HG02973 (cell line): ENCODE data around the gene KLK7.
"Not testable (repeated sequence)": the region's sequence is repeated elsewhere in the genome, so short reads cannot be mapped to it uniquely, and the experiment has no call there.

Experiments used
- ATAC-seq: cut with Tn5 transposase; IDR thresholded peaks from one replicate; pipeline ENCODE4 v1.9.1; 2021; ENCODE audit warnings: moderate library complexity; ENCODE audit not compliant: unreplicated experiment

The KLK7 gene

DNA sequence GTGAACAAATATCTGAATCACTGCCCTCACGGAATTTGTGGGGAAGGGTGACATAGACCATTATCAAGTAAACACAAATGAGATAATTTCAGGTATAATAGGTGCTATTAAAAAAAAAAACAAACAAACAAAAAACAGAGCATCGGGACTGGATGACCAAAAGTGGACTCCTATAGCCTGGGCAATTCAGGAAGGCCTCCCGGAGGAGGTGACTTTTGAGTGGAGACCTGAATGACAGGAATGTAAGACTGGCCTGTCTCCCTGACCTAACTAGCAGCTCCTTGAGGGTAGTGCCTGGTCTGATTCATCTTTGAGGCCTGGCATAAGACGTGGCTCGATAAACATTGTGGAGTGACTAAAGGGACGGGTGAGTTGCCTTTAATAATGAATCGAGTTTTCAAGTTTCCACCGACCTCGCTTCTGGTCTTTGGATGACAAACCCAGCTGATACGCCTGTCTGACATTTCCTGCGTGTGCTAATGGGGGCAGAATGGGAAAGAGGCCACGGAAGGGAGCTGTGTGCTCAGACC, 29.0 kb upstream of the KLK7 start:
- ATAC-seq: no peak

DNA sequence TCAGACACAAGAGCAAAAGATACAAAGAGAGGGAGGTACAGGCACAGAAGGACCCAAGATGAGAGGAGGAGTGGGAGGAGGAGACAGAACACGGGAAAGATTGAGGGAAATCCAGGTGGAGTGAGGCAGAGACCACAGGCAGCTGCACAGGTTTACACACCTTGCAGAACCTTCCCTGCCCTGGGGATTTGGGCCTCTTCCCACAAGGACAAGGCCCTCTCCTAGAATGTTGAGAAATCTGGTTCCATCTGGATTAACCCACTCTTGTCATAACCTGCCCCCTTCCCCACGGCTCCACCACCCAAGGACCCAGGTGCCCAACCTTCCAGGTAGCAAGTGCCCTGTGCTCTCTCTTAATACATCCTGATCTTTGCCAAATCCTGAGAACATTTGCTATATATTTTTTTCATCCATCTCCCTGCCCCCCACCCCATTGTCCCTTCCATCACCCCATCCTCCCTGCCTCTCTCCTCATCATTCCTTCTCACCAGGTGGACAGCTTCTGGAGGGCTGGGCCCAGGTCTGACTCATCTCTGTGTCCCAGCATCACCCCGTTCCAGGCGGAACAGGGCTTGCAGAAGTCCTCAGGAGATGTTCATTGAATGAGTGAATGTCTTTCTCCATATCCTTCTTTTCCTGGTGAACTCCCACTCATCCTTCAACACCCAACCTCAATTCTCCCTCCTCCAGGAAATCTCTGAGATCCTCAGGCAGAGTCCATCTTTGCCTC, 26.5 kb upstream of the KLK7 start:
- no peak for ATAC-seq

GRCh38 chr19:51009061-51009891, 25.6 kb upstream of the KLK7 start:
- ATAC-seq: no peak

GRCh38 chr19:51007488-51007887, 23.8 kb upstream of the KLK7 start:
- ATAC-seq: no peak

GRCh38 chr19:51006406-51006805, 22.7 kb upstream of the KLK7 start:
- ATAC-seq: no peak

DNA sequence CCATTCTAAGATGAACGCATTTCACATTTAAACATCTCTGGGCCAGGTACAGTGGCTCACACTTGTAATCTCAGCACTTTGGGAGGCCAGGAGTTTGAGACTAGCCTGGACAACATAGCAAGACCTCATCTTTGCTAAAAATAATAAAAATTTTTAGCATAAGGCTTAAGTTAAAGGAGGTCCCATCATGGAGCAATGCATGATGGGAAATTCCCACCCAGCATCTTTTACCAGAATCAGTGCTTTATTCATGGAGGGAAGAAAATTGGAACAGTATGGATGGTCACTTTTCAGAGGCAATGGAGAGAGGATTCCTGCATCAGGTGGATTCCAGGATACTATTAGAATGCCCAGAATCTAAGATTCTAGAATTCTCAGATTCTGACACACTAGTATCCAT, 21.5 kb upstream of the KLK7 start:
- no peak for ATAC-seq

DNA sequence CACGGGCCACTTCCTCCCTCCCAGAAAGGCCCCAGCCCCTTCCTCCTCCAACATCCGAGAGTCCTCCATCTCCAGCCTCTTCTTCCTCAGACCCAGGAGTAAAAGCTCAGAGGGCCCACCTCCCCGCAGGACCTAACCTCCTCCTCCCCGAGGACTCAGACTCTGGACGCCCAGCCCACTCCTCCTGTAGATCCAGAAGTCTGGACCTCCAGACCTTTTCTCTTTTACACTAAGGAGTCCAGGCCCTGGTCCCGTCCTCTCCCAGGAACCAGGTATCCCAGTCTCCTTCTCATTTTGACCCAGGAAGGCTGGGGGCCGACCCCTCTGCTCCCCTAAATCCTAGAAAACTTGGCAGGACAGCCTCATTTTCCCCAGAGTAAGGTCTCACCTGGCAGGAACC, 19.6 kb upstream of the KLK7 start:
- ATAC-seq: no peak

DNA sequence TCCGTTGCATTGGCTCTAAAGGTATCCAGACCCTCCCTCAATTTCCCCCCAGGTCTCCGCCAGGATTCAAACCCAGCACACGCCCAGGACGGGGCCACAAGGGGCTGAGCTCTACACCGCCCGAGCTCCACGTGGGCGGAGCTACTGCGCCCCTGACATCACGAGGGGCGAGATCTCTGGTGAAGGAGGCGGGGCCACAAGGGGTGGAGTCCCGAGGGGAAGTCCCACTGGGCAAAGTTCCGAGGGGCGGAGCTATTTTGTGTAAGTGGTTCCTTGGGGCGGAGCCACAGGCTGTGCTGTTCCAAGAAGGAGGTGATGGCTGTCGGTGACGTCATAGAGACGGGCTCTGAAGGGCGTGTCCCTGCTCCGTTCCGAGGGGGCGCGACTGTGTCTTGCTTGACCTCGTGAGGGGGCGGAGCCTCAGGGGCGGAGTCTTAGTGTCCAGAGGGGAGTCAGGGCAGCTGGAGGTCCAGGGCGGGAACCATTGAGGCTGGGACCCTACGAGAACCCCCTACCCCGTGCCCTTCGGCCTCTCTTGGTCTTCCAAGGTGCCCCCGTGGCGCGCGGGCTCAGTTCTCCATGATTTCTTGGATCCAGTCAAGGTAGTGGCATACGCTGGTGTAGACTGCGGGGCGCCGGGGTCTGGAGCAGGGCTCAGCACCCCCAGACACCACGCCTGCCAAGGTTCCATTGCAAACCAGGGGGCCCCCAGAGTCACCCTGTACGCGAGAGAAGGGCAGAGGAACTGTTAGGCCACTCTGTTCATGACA, 19.0 kb upstream of the KLK7 start:
- ATAC-seq: no peak

DNA sequence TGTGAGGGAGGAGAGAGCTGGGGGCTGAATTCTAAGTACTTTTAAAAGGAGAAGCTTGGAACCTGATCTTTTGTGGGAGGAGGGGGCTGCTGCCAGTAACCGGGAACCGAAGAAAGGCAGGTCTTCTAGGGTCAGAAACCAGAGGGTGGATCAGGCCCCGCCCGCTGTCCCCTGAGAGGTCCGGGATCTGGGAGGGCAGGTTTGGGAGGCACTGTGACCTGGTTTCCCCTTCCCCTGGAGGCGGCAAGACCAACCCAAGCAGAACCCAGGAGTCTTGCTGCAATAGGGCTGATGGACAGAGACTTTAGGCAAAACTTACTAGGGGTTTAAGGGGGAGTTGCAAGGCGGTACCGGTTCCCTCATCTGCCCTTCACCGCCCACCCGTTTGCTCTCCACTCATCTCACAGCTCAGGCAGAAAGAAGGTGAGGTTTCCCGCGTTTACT, 18.4 kb upstream of the KLK7 start:
- no peak for ATAC-seq

DNA sequence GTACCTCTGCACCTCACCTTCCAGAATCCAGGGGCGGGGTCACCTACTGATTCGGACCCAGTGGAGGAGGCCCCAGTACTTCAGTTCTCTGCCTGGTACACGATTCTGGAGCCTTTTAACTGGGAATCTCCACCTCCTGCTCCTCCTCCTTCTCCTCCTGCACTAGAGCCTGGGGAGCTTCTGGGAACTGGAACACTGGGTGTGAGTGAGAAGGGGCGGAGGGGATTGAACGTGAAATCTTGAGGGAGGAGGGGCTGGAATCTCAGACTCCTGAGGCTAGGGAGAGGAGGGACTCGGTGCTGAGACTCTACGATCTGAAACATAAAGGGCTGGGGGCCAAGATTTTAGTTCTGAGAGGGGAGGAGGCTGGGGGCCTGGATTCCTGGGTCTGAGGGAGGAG, 17.8 kb upstream of the KLK7 start, which contains the start of gene KLK8:
KLK8 (minus strand) TSS at position 90 of the 400 bp plus-strand sequence. CDS start 437 bp downstream, outside the sequence.
- no peak for ATAC-seq

DNA sequence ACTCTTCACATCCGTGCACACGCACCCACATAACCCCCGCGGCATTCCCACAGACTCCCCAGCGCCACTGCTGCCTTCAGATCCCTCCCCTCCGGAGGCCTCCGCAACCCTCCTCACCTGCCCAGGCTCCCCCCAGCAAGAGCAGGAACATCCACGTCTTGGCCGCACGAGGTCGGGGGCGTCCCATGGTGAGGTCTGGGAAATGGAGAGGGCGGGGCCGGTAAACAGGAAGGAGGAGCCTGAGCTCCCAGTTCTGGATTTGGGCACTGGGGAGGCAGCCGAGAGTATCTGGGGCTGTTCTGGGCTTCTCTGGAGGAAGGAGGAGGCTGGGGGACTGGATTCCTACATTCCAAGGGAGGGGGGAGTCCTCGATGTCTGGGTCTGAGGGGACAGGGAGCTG, 17.3 kb upstream of the KLK7 start:
- no peak for ATAC-seq

- no peak for ATAC-seq
Observed at GRCh38 chr19:51000426-51000825, 16.7 kb upstream of the KLK7 start.

DNA sequence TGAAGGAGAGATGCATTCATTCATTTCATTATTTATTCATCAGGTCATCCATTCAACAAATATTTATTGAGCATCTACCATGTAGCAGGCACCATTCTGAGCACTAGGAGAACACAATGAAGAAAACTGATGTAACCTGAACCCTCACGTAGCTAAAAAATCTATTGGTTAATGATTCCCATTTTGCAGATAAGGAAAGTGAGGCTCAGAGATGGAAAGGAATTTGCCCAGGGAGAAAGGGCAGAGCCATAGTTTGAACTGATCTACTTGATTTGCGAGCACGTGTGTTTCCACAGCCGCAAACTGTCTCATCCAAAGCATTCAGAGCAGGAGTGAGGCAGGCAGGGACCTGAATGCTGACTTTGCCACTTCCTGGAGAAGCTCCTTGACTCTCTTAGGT, 15.0 kb upstream of the KLK7 start:
- ATAC-seq: no peak

GRCh38 chr19:50998061-50998460, 14.3 kb upstream of the KLK7 start:
- no peak for ATAC-seq

DNA sequence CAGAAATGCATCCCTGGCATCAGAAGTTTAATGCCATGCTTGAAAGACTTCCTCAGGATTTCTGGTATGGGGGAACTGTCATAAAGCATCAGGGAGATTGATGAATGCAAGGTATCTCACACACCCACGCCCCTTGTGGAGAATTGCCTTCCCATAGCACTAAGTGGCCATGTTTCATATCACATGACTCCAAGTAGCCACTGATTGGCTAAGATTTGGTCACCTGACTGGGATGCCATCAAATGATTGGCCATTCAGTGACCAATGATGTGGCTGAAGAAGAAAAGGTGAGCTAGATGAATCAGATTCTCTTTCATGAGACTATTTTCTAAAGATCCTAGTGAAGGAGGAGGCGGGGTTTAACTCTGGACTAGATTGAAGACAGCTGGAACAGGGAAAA, 10.4 kb upstream of the KLK7 start:
- ATAC-seq: no peak

DNA sequence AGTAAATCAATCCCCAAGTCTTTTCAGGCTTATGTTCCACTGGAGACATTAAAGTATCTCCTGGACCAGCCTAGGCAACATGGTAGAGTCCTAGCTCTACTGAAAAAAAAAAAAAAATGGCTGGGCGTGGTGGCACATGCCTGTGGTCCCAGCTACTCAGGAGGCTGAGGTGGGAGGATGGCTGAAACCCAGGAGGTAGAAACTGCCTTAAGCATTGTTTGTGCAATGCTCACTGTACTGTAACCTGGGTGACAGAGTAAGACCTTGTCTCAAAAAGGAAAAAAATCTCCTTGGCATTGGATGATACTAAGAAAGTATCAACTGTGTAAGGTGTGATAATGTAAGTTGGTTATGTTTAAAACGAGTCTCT, 8.9 kb upstream of the KLK7 start:
- ATAC-seq: no peak

DNA sequence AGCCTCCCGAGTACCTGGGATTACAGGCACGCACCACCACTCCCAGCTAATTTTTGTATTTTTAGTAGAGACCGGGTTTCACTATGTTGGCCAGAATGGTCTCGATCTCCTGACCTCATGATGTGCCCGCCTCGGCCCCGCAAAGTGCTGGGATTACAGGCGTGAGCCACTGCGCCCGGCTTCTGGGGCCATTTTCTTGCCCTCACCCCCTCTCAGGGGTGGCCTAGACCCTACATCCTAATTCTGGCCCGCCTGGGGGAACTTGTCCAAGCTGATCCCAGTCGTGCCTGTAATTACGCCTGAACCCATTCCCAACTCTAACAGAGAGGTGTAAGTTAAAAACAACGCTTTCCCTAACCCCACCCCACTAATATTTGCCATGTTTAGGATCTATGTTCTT, 699 bp upstream of the KLK7 start:
- not testable (repeated sequence) for ATAC-seq

DNA sequence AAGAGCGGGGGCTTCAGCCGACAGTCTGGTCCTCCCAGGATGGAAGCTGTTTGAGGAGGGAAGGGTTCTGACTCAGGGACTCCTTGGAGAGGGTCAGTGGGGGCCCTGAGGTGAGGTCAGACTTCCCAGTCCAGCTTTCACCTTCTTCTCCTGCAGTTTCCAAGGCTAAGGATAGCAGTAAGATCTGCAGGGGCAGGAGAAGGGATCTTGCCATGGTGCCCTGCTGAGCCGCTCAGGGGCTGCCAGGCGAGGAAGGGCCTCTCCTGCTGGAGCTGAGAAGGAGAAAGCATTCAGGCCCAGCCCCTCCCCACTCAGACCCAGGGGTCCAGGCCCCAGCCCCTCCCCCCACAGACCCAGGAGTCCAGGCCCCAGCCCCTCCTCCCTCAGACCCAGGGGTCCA, 1.5 kb downstream of the KLK7 start:
- no peak for ATAC-seq

- no peak for ATAC-seq
Observed at GRCh38 chr19:50981587-50982146, 2.0 kb downstream of the KLK7 start.

DNA sequence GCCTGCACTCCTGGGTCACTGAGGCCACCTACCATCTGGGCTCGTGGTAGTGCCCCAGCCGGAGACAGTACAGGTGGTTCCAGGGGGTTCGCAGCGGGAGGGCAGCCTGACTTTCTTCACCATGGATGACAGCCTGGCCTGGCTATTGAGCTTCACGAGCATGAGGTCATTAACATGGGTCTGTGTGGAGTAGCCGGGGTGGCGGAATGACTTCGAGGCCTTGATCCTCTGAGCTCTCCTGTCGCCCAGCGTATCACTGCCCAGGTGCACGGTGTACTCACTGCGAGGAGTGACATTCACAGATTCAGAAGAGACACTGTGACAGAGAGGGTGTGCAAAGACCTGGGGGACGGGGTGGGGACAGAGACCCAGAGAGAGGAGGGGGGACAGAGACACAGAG, 3.5 kb downstream of the KLK7 start:
- ATAC-seq: no peak

GRCh38 chr19:50979758-50980157, 4.0 kb downstream of the KLK7 start:
- no peak for ATAC-seq
